H9 (cell line): ENCODE results near the gene BCL11B. TPM values are rescaled to one million over a fixed set of nuclear protein-coding genes. Genes with fewer than 3 reads are reported as not detected.

Source experiments
- DNase-seq: peaks from one replicate; pipeline ENCODE4 v3.0.0-alpha.2; 2017
- H2AFZ ChIP-seq: one replicate; pipeline ENCODE4 v1.6.1; 2013; ENCODE audit warnings: mild to moderate bottlenecking, low read length, control low read depth, moderate library complexity
- H2AK5ac ChIP-seq: 2 replicates; pipeline ENCODE4 v1.6.1; 2013; ENCODE audit warnings: low read length, control low read depth, mixed read lengths; ENCODE audit not compliant: insufficient read length
- H2BK120ac ChIP-seq: one replicate; pipeline ENCODE4 v1.6.1; 2013; ENCODE audit warnings: low read depth, mild to moderate bottlenecking, low read length, control low read depth, inconsistent platforms; ENCODE audit not compliant: poor library complexity, severe bottlenecking
- H2BK12ac ChIP-seq: 2 replicates; pipeline ENCODE4 v1.6.1; 2013; ENCODE audit warnings: low read length, control low read depth, mixed read lengths, low read depth; ENCODE audit not compliant: insufficient read length
- H2BK15ac ChIP-seq: 2 replicates; pipeline ENCODE4 v1.6.1; 2013; ENCODE audit warnings: low read depth, low read length, control low read depth
- H2BK20ac ChIP-seq: one replicate; pipeline ENCODE4 v1.6.1; 2013; ENCODE audit warnings: low read depth, mild to moderate bottlenecking, low read length, control low read depth, inconsistent platforms; ENCODE audit not compliant: poor library complexity, severe bottlenecking
- H2BK5ac ChIP-seq: 2 replicates; pipeline ENCODE4 v1.6.1; 2013; ENCODE audit warnings: low read length, control low read depth, mixed read lengths; ENCODE audit not compliant: insufficient read length
- H3K14ac ChIP-seq: 2 replicates; pipeline ENCODE4 v1.6.1; 2013; ENCODE audit warnings: low read length, control low read depth; ENCODE audit not compliant: insufficient read depth
- H3K18ac ChIP-seq: 2 replicates; pipeline ENCODE4 v1.6.1; 2013; ENCODE audit warnings: low read depth, mild to moderate bottlenecking, mixed read lengths, low read length, control low read depth; ENCODE audit not compliant: insufficient read length
- H3K23ac ChIP-seq: 2 replicates; pipeline ENCODE4 v1.6.1; 2013; ENCODE audit warnings: low read length, control low read depth, mixed read lengths, low read depth; ENCODE audit not compliant: insufficient read length
- H3K23me2 ChIP-seq: 2 replicates; pipeline ENCODE4 v1.6.1; 2013; ENCODE audit warnings: low read depth, mild to moderate bottlenecking, mixed read lengths, low read length, control low read depth; ENCODE audit not compliant: insufficient read length, poor library complexity, severe bottlenecking
- H3K27ac ChIP-seq: 2 replicates; pipeline ENCODE4 v1.5.1; 2013; ENCODE audit warnings: low read length, control low read depth, mixed read lengths, low read depth; ENCODE audit not compliant: insufficient read length
- H3K27me3 ChIP-seq: 2 replicates; pipeline ENCODE4 v1.6.1; 2013; ENCODE audit warnings: low read length, control low read depth, inconsistent platforms; ENCODE audit not compliant: insufficient read depth
- H3K4ac ChIP-seq: 2 replicates; pipeline ENCODE4 v1.6.1; 2013; ENCODE audit warnings: low read depth, mild to moderate bottlenecking, control low read depth, inconsistent platforms, low read length, moderate library complexity
- H3K4me1 ChIP-seq: 2 replicates; pipeline ENCODE4 v1.6.1; 2013; ENCODE audit warnings: low read length, control low read depth, inconsistent platforms; ENCODE audit not compliant: insufficient read depth
- H3K4me2 ChIP-seq: 2 replicates; pipeline ENCODE4 v1.6.1; 2013; ENCODE audit warnings: low read length, control low read depth, mixed read lengths; ENCODE audit not compliant: insufficient read length, insufficient read depth
- H3K56ac ChIP-seq: 2 replicates; pipeline ENCODE4 v1.6.1; 2013; ENCODE audit warnings: low read depth, mild to moderate bottlenecking, mixed read lengths, low read length, control low read depth; ENCODE audit not compliant: insufficient read length
- H3K79me1 ChIP-seq: 2 replicates; pipeline ENCODE4 v1.6.1; 2013; ENCODE audit warnings: low read depth, mild to moderate bottlenecking, moderate library complexity, low read length, control low read depth, inconsistent platforms; ENCODE audit not compliant: insufficient read depth, poor library complexity, severe bottlenecking
- H3K79me2 ChIP-seq: 2 replicates; pipeline ENCODE4 v1.6.1; 2013; ENCODE audit warnings: low read length, control low read depth, inconsistent platforms; ENCODE audit not compliant: insufficient read depth
- H3K9ac ChIP-seq: 2 replicates; pipeline ENCODE4 v1.6.1; 2013; ENCODE audit warnings: low read length, control low read depth, mixed read lengths; ENCODE audit not compliant: insufficient read length; ENCODE audit errors: extremely low read depth
- H3K9me3 ChIP-seq: one replicate; pipeline ENCODE4 v1.6.1; 2013; ENCODE audit warnings: low read depth, low read length, inconsistent platforms; ENCODE audit not compliant: control insufficient read depth
- H3T11ph ChIP-seq: one replicate; pipeline ENCODE4 v1.6.1; 2013; ENCODE audit warnings: mild to moderate bottlenecking, low read length, control low read depth, inconsistent platforms
- H4K20me1 ChIP-seq: one replicate; pipeline ENCODE4 v1.6.1; 2013; ENCODE audit not compliant: control insufficient read depth, insufficient read length, insufficient read depth
- H4K5ac ChIP-seq: 2 replicates; pipeline ENCODE4 v1.6.1; 2013; ENCODE audit warnings: low read depth, mild to moderate bottlenecking, mixed read lengths, low read length, control low read depth; ENCODE audit not compliant: insufficient read length
- H4K8ac ChIP-seq: replicated peaks from 2 replicates; pipeline ENCODE4 v1.6.1; 2013; ENCODE audit warnings: low read length, control low read depth, mixed read lengths, low read depth; ENCODE audit not compliant: insufficient read length
- H4K91ac ChIP-seq: 2 replicates; pipeline ENCODE4 v1.6.1; 2013; ENCODE audit warnings: low read depth, mild to moderate bottlenecking, moderate library complexity, mixed read lengths, low read length, control low read depth; ENCODE audit not compliant: insufficient read length
- H3K27ac Mint-ChIP-seq, 3 experiments: 2 replicates in 2 of 3; 3 replicates in 1 of 3; pipeline ENCODE4 v1.8.0; 2020 to 2021; ENCODE audit warnings: mixed read lengths in 3 of 3, mild to moderate bottlenecking in 1 of 3, moderate library complexity in 1 of 3
- H3K27me3 Mint-ChIP-seq: 2 replicates; pipeline ENCODE4 v1.8.0; 2021; ENCODE audit warnings: low read depth, mild to moderate bottlenecking, moderate library complexity, mixed read lengths
- H3K36me3 Mint-ChIP-seq, 3 experiments: 2 replicates in 2 of 3; 3 replicates in 1 of 3; pipeline ENCODE4 v1.8.0; 2020 to 2021; ENCODE audit warnings: low read depth in 3 of 3, mixed read lengths in 3 of 3; ENCODE audit not compliant: insufficient read depth in 1 of 3
- H3K4me1 Mint-ChIP-seq, 2 experiments: 2 replicates each; pipeline ENCODE4 v1.8.0; 2020; ENCODE audit warnings: mixed read lengths in 2 of 2
- H3K4me3 Mint-ChIP-seq, 2 experiments: 2 replicates in 1 of 2; 3 replicates in 1 of 2; pipeline ENCODE4 v1.8.0; 2020 to 2021; ENCODE audit warnings: mild to moderate bottlenecking in 2 of 2, mixed read lengths in 2 of 2, moderate library complexity in 1 of 2
- H3K9me3 Mint-ChIP-seq, 2 experiments: 2 replicates in 1 of 2; 3 replicates in 1 of 2; pipeline ENCODE4 v1.8.0; 2020; ENCODE audit warnings: mild to moderate bottlenecking in 2 of 2, mixed read lengths in 2 of 2, moderate library complexity in 1 of 2
- WGBS: extraction: QIAGEN DNeasy Blood & Tissue Kit; methylation state at CpG from one replicate; pipeline ENCODE4 v1.1.7; 2013; ENCODE audit warnings: missing lambda C conversion rate, low lambda C conversion rate, mixed read lengths; ENCODE audit not compliant: insufficient read length; ENCODE audit errors: extremely low coverage; 5-methylcytosine and 5-hydroxymethylcytosine counted together
- total RNA-seq: library from RNA; stranded (reverse); gene quantifications from 2 replicates; pipeline ENCODE4 v1.2.1, GENCODE V29; 2021
- TF ChIP-seq, protein P1 (sequence below): fragments of 200-600 bp; sonication (generic); conservative IDR thresholded peaks from 3 replicates; pipeline ENCODE4 v1.8.0; 2021; ENCODE audit warnings: antibody characterized with exemption, mild to moderate bottlenecking

The BCL11B gene
- total RNA-seq, 1 experiment from 2014 or later, result 4.9 TPM

DNA sequence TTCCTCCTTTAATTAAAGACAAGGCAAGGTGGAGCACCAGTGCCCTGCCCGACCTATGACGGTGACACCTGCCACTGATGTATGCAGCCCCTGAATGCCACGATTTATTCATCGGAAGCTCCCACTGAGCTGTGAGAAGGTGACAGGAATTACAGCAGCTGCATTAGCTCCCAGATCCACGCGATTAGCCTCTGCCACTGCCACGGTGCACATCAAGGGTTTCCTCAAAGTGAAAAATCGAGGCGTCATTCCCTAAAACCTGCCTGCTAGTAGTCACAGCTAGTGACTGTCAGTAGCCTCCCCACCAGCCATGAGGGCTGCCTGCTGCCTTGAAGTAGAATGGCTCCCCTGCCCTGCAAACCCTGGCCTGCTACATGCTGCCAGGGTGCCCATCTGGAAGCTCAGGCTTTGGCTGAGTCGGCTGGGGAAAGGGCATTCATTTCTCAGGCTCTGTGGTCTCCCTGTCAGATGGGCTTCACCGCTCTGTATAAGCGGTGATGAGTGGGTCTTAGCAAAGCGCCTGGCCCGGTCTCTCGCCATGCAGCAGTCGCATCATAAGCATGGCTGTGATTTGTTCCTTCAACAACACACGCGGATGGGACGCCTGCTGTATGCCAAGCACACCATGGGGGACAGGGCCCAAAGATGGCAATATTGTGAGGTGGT, 8.2 kb upstream of the BCL11B start:
- Histone ChIP-seq H3K23ac (no peak overlapping the region), H3K79me1 (no peaks in the 10 kb centered on the region), H2BK120ac (no peak overlapping the region), H3K9ac (no peak overlapping the region), H3K27me3 (no peaks in the 10 kb centered on the region; the same call in 1 of the 2 replicates), H4K5ac (no peak overlapping the region), H4K20me1 (no peaks in the 10 kb centered on the region), H4K8ac (no peak overlapping the region), H3K4me1 (peaks cover 8% of the 10 kb centered on the region; the same call in 1 of the 2 replicates), H4K91ac (no peak overlapping the region), H3K9me3 (no peaks in the 10 kb centered on the region), H3K4ac (no peak overlapping the region), H2BK15ac (no peak overlapping the region), H3K4me2 (no peak overlapping the region), H3K56ac (no peak overlapping the region), H2BK12ac (no peak overlapping the region), H2AK5ac (no peak overlapping the region), H3K14ac (no peak overlapping the region), H3K18ac (no peak overlapping the region), H2AFZ (no peak overlapping the region), H3K27ac (no peak overlapping the region), H2BK20ac (no peak overlapping the region), H3K79me2 (no peaks in the 10 kb centered on the region), H2BK5ac (no peak overlapping the region), H3T11ph (no peak overlapping the region), H3K23me2 (no peaks in the 10 kb centered on the region)
- Mint-ChIP-seq H3K4me1 (peaks cover 21 to 31% of the 10 kb centered on the region in 2 experiments), H3K9me3 (no peaks in the 10 kb centered on the region; a peak in 1 of 5 replicates), H3K4me3 (no peak overlapping the region), H3K27me3 (peaks cover 26% of the 10 kb centered on the region), H3K36me3 (no peaks in the 10 kb centered on the region), H3K27ac (no peak overlapping the region; a peak in 1 of 7 replicates)
- WGBS, result no CpG with 5 or more reads among the region's 19 CpGs
- DNase-seq, result no peak
- TF ChIP-seq, protein P1, sequence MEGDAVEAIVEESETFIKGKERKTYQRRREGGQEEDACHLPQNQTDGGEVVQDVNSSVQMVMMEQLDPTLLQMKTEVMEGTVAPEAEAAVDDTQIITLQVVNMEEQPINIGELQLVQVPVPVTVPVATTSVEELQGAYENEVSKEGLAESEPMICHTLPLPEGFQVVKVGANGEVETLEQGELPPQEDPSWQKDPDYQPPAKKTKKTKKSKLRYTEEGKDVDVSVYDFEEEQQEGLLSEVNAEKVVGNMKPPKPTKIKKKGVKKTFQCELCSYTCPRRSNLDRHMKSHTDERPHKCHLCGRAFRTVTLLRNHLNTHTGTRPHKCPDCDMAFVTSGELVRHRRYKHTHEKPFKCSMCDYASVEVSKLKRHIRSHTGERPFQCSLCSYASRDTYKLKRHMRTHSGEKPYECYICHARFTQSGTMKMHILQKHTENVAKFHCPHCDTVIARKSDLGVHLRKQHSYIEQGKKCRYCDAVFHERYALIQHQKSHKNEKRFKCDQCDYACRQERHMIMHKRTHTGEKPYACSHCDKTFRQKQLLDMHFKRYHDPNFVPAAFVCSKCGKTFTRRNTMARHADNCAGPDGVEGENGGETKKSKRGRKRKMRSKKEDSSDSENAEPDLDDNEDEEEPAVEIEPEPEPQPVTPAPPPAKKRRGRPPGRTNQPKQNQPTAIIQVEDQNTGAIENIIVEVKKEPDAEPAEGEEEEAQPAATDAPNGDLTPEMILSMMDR, result no peak
